ENCODE measurements around the gene KRT82. TPM values are rescaled to one million over a fixed set of nuclear protein-coding genes. Genes with fewer than 3 reads are reported as not detected.

KRT82 gene
- total RNA-seq, 1 experiment from 2014 or later, result not detected

Other genes with a start within 250 kb of the KRT82 start
- 0.26 and 0.29 TPM in 2 replicates for gene KRT80, start 214.3 kb downstream of the KRT82 start, total RNA-seq (2022)
- gene KRT7, start 173.1 kb downstream of the KRT82 start, total RNA-seq (2022), result 13.9 and 19.9 TPM in 2 replicates
- gene KRT86, start 131.7 kb downstream of the KRT82 start, total RNA-seq (2022), result not detected in 2 replicates
- 0.28 and 0.45 TPM in 2 replicates for gene KRT81, start 114.8 kb downstream of the KRT82 start, total RNA-seq (2022)
- gene KRT83, start 84.9 kb downstream of the KRT82 start, total RNA-seq (2022), result not detected in 2 replicates
- gene KRT85, start 38.9 kb downstream of the KRT82 start, total RNA-seq (2022), result not detected in 2 replicates
- not detected in 2 replicates for gene KRT84, start 20.7 kb downstream of the KRT82 start, total RNA-seq (2022)
- gene KRT75, start 28.0 kb upstream of the KRT82 start, total RNA-seq (2022), result not detected in 2 replicates
- gene KRT6B, start 45.8 kb upstream of the KRT82 start, total RNA-seq (2022), result not detected in 2 replicates
- gene KRT6C, start 67.5 kb upstream of the KRT82 start, total RNA-seq (2022), result not detected in 2 replicates
- gene KRT6A, start 86.9 kb upstream of the KRT82 start, total RNA-seq (2022), result 0.14 TPM in 1 of 2 replicates, not detected in the other
- 0.50 and 0.91 TPM in 2 replicates for gene KRT5, start 114.1 kb upstream of the KRT82 start, total RNA-seq (2022)
- gene KRT71, start 146.8 kb upstream of the KRT82 start, total RNA-seq (2022), result 1.2 and 1.5 TPM in 2 replicates
- gene KRT74, start 167.5 kb upstream of the KRT82 start, total RNA-seq (2022), result not detected in 2 replicates
- not detected in 2 replicates for gene KRT72, start 195.1 kb upstream of the KRT82 start, total RNA-seq (2022)
- not detected in 2 replicates for gene KRT73, start 212.2 kb upstream of the KRT82 start, total RNA-seq (2022)
- gene KRT2, start 245.9 kb upstream of the KRT82 start, total RNA-seq (2022), result not detected in 2 replicates